ENCODE data around the gene FBXL7. TPM values are rescaled to one million over a fixed set of nuclear protein-coding genes. Genes with fewer than 3 reads are reported as not detected.

Gene FBXL7
- total RNA-seq, 2 donors from 2014 or later: 21.1 to 31.7 TPM

- peaks cover 0 to 6% of the 10 kb centered on the region in 2 donors for H3K4me1 ChIP-seq (ENCODE audit: control insufficient read depth in 1 of 2, low read depth in 2 of 2)
- no peaks in the 10 kb centered on the region for H3K9me3 ChIP-seq
- H3K27ac ChIP-seq: no peak overlapping the region
- H3K36me3 ChIP-seq: no peaks in the 10 kb centered on the region
- H3K27me3 ChIP-seq (replicated peaks; ENCODE audit: insufficient read depth): no peaks in the 10 kb centered on the region
- TF ChIP-seq CTCF (IDR thresholded peaks at IDR 0.05): no peak
- H3K4me3 ChIP-seq: no peak overlapping the region
- ATAC-seq (ENCODE audit: insufficient number of reproducible peaks, low FRiP score, low read depth) (no peak), DNase-seq (ENCODE audit: low spot score) (no peak)
These were observed 443.5 kb downstream of the FBXL7 start for GRCh38 chr5:15943487-15943886.

- H3K27me3 ChIP-seq (replicated peaks; ENCODE audit: insufficient read depth): no peaks in the 10 kb centered on the region
- no peak overlapping the region for H3K27ac ChIP-seq
- H3K4me3 ChIP-seq: no peak overlapping the region
- peaks cover 0 to 6% of the 10 kb centered on the region in 2 donors for H3K4me1 ChIP-seq (ENCODE audit: control insufficient read depth in 1 of 2, low read depth in 2 of 2)
- TF ChIP-seq CTCF (IDR thresholded peaks at IDR 0.05): no peak
- H3K9me3 ChIP-seq: no peaks in the 10 kb centered on the region
- no peak for DNase-seq (ENCODE audit: low spot score)
- ATAC-seq (ENCODE audit: insufficient number of reproducible peaks, low FRiP score, low read depth): no peak
- no peaks in the 10 kb centered on the region for H3K36me3 ChIP-seq
These were observed 446.0 kb downstream of the FBXL7 start for GRCh38 chr5:15946026-15946425.

GRCh38 chr5:15948190-15948589, 448.2 kb downstream of the FBXL7 start:
- Histone ChIP-seq H3K27me3 (replicated peaks; ENCODE audit: insufficient read depth) (no peaks in the 10 kb centered on the region), H3K27ac (no peak overlapping the region), H3K4me3 (no peak overlapping the region), H3K4me1 (ENCODE audit: control insufficient read depth in 1 of 2, low read depth in 2 of 2) (peaks cover 0 to 6% of the 10 kb centered on the region in 2 donors), H3K36me3 (no peaks in the 10 kb centered on the region), H3K9me3 (no peaks in the 10 kb centered on the region)
- TF ChIP-seq CTCF (IDR thresholded peaks at IDR 0.05): no peak
- no peak for DNase-seq (ENCODE audit: low spot score)
- ATAC-seq (ENCODE audit: insufficient number of reproducible peaks, low FRiP score, low read depth): no peak

GRCh38 chr5:15951126-15951525, 451.1 kb downstream of the FBXL7 start:
- ATAC-seq (ENCODE audit: insufficient number of reproducible peaks, low FRiP score, low read depth): no peak
- Histone ChIP-seq H3K27me3 (replicated peaks; ENCODE audit: insufficient read depth) (no peaks in the 10 kb centered on the region), H3K27ac (no peak overlapping the region), H3K4me1 (ENCODE audit: control insufficient read depth in 1 of 2, low read depth in 2 of 2) (peaks cover 0 to 6% of the 10 kb centered on the region in 2 donors), H3K9me3 (no peaks in the 10 kb centered on the region), H3K36me3 (no peaks in the 10 kb centered on the region), H3K4me3 (no peak overlapping the region)
- TF ChIP-seq CTCF (IDR thresholded peaks at IDR 0.05): no peak
- no peak for DNase-seq (ENCODE audit: low spot score)

- Histone ChIP-seq H3K27me3 (replicated peaks; ENCODE audit: insufficient read depth) (no peaks in the 10 kb centered on the region), H3K36me3 (no peaks in the 10 kb centered on the region), H3K4me1 (ENCODE audit: control insufficient read depth in 1 of 2, low read depth in 2 of 2) (peaks cover 0 to 6% of the 10 kb centered on the region in 2 donors), H3K9me3 (no peaks in the 10 kb centered on the region), H3K27ac (no peak overlapping the region), H3K4me3 (no peak overlapping the region)
- no peak for DNase-seq (ENCODE audit: low spot score)
- TF ChIP-seq CTCF (IDR thresholded peaks at IDR 0.05): no peak
- ATAC-seq (ENCODE audit: insufficient number of reproducible peaks, low FRiP score, low read depth): no peak
These were observed 451.6 kb downstream of the FBXL7 start for GRCh38 chr5:15951550-15951949.

All from thoracic aorta (tissue), 2 donors.